ENCODE measurements around the gene PDILT. TPM values are rescaled to one million over a fixed set of nuclear protein-coding genes. Genes with fewer than 3 reads are reported as not detected.

The PDILT gene
- total RNA-seq, 1 experiment from 2014 or later = not detected

DNA sequence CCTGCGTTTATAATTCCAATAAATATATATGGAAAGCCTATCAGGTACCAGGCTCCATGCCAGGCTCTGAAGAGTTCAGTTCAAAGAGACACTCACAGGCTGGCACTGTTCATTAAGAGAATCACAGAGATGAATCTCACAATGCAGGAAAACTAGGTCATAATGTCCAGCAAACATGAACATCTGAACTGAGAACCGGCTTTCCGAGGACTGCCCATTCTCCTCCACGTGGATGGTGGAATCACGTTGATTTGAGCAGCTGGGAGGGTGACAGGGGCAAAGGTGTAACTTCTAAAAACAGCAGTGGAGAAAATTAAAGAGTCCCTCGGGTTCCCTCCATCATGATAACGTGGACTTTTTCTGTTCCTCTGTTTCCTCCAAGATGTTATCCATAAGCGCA, 87.4 kb downstream of the PDILT start:
- Histone ChIP-seq H3K27ac (ENCODE audit: low read depth, low read length, poor library complexity, severe bottlenecking) (no peak overlapping the region), H3K36me3 (ENCODE audit: insufficient read depth, low read length, poor library complexity, severe bottlenecking) (no peaks in the 10 kb centered on the region), H3K27me3 (replicated peaks; ENCODE audit: insufficient read depth, low read depth, low read length, poor library complexity) (peaks cover 17% of the 10 kb centered on the region), H3K9me3 (ENCODE audit: low read depth, low read length, poor library complexity, severe bottlenecking) (no peaks in the 10 kb centered on the region), H3K4me3 (ENCODE audit: low read depth, low read length, poor library complexity, severe bottlenecking) (no peak overlapping the region), H3K4me1 (ENCODE audit: insufficient read depth, low read length, poor library complexity, severe bottlenecking) (no peaks in the 10 kb centered on the region)
- ChIA-PET CTCF (no interaction called here), POLR2A (ENCODE audit: low non-redundant PET) (no interaction called here)
- no peak for TF ChIP-seq EZH2 (IDR thresholded peaks at IDR 0.05; ENCODE audit: borderline replicate concordance, low read depth, low read length, poor library complexity, severe bottlenecking)
- TF ChIP-seq, protein P1, sequence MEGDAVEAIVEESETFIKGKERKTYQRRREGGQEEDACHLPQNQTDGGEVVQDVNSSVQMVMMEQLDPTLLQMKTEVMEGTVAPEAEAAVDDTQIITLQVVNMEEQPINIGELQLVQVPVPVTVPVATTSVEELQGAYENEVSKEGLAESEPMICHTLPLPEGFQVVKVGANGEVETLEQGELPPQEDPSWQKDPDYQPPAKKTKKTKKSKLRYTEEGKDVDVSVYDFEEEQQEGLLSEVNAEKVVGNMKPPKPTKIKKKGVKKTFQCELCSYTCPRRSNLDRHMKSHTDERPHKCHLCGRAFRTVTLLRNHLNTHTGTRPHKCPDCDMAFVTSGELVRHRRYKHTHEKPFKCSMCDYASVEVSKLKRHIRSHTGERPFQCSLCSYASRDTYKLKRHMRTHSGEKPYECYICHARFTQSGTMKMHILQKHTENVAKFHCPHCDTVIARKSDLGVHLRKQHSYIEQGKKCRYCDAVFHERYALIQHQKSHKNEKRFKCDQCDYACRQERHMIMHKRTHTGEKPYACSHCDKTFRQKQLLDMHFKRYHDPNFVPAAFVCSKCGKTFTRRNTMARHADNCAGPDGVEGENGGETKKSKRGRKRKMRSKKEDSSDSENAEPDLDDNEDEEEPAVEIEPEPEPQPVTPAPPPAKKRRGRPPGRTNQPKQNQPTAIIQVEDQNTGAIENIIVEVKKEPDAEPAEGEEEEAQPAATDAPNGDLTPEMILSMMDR (conservative IDR thresholded peaks at IDR 0.05; ENCODE audit: low read depth, low read length) = no peak
- intact Hi-C loops (cut with micrococcal nuclease; ENCODE audit: unreplicated experiment) = no loop called here
- DNase-seq (ENCODE audit: low spot score) = no peak
- no TSS peak for BruUV-seq (replicated peaks)

DNA sequence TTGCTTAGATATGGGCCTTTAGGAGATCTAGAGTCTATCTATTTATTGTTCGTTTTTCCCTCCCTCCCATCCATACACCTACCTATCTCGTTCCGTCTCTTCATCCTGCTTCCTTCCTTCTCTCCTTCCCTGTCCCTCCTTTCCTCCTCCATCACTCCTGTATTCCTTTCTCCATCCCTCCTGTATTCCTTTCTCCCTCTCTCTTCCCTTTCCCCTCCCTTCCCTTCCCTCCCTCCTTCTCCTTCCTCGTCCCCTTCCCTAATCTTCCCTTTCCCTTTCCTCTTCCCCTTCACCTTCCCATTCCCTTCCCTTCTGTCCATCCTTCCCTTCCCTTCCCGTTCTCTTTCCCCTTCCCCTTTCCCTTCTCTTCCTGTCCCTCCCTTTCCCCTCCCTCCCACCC, 87.8 kb downstream of the PDILT start:
- ChIA-PET POLR2A (ENCODE audit: low non-redundant PET) (no interaction called here), CTCF (no interaction called here)
- BruUV-seq (replicated peaks) = no TSS peak
- Histone ChIP-seq H3K27me3 (replicated peaks; ENCODE audit: insufficient read depth, low read depth, low read length, poor library complexity) (peaks cover 17% of the 10 kb centered on the region), H3K9me3 (ENCODE audit: low read depth, low read length, poor library complexity, severe bottlenecking) (no peaks in the 10 kb centered on the region), H3K4me3 (ENCODE audit: low read depth, low read length, poor library complexity, severe bottlenecking) (no peak overlapping the region), H3K4me1 (ENCODE audit: insufficient read depth, low read length, poor library complexity, severe bottlenecking) (no peaks in the 10 kb centered on the region), H3K27ac (ENCODE audit: low read depth, low read length, poor library complexity, severe bottlenecking) (no peak overlapping the region), H3K36me3 (ENCODE audit: insufficient read depth, low read length, poor library complexity, severe bottlenecking) (no peaks in the 10 kb centered on the region)
- no peak for DNase-seq (ENCODE audit: low spot score)
- intact Hi-C loops (cut with micrococcal nuclease; ENCODE audit: unreplicated experiment) = no loop called here
- no peak for TF ChIP-seq EZH2 (IDR thresholded peaks at IDR 0.05; ENCODE audit: borderline replicate concordance, low read depth, low read length, poor library complexity, severe bottlenecking)
- TF ChIP-seq, protein P1 (conservative IDR thresholded peaks at IDR 0.05; ENCODE audit: low read depth, low read length) = no peak

DNA sequence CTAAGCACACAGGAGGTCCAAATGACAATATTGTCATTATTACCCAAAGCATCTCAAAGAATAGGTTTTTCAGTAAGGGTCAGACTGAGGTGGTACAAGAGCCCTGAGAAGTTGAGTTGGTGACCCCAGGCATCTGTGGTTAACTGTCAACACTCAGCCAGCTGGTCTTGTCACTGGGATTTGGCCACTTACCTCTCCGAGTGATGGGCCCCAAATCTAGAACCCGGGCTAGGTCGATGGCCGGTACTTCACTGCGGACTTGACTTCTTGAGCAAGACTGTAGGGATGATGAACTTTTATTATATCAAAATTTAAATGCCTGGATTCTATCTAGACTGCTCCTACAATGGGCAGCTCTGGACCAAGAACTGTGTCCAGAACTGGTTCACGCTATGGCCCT, 88.8 kb downstream of the PDILT start:
- Histone ChIP-seq H3K9me3 (ENCODE audit: low read depth, low read length, poor library complexity, severe bottlenecking) (no peaks in the 10 kb centered on the region), H3K4me1 (ENCODE audit: insufficient read depth, low read length, poor library complexity, severe bottlenecking) (no peaks in the 10 kb centered on the region), H3K27me3 (replicated peaks; ENCODE audit: insufficient read depth, low read depth, low read length, poor library complexity) (peaks cover 17% of the 10 kb centered on the region), H3K27ac (ENCODE audit: low read depth, low read length, poor library complexity, severe bottlenecking) (no peak overlapping the region), H3K36me3 (ENCODE audit: insufficient read depth, low read length, poor library complexity, severe bottlenecking) (no peaks in the 10 kb centered on the region), H3K4me3 (ENCODE audit: low read depth, low read length, poor library complexity, severe bottlenecking) (no peak overlapping the region)
- CTCF ChIA-PET = no interaction called here
- POLR2A ChIA-PET (ENCODE audit: low non-redundant PET) = no interaction called here
- DNase-seq (ENCODE audit: low spot score) = no peak
- TF ChIP-seq EZH2 (IDR thresholded peaks at IDR 0.05; ENCODE audit: borderline replicate concordance, low read depth, low read length, poor library complexity, severe bottlenecking) = no peak
- TF ChIP-seq, protein P1 (conservative IDR thresholded peaks at IDR 0.05; ENCODE audit: low read depth, low read length) = no peak
- intact Hi-C loops (cut with micrococcal nuclease; ENCODE audit: unreplicated experiment) = no loop called here
- BruUV-seq (replicated peaks) = no TSS peak
